ENCODE results near the gene ANKRD24. TPM values are rescaled to one million over a fixed set of nuclear protein-coding genes. Genes with fewer than 3 reads are reported as not detected.

The ANKRD24 gene
- total RNA-seq, 1 experiment from 2014 or later: 0.26 TPM

GRCh38 chr19:4172861-4173473 lies 9.5 kb upstream of the ANKRD24 start:
- in situ Hi-C loops (cut with HindIII; ENCODE audit: low pct_unique_long_range_greater_than_20kb, low sequenced_read_pairs): no loop called here
- Histone ChIP-seq H3K4me1 (ENCODE audit: control insufficient read depth, insufficient read depth, low read length) (peaks cover 4% of the 10 kb centered on the region), H3K36me3 (ENCODE audit: control insufficient read depth, insufficient read depth, low read length) (no peaks in the 10 kb centered on the region), H3K27ac (ENCODE audit: low read length) (no peak overlapping the region), H3K27me3 (ENCODE audit: control insufficient read depth, insufficient read depth, low read length) (no peaks in the 10 kb centered on the region), H3K4me3 (ENCODE audit: low read depth in 2 of 2, low read length in 2 of 2) (no peak overlapping the region), H3K9me3 (ENCODE audit: control insufficient read depth, insufficient read depth, low read depth, low read length) (no peaks in the 10 kb centered on the region)
- peak; percentile 85 for ATAC-seq
- no peak for DNase-seq (ENCODE audit: low read depth, low spot score)
- peak; percentile 99 for TF ChIP-seq REST (IDR thresholded peaks at IDR 0.05; ENCODE audit: insufficient read depth in 1 of 2, low read depth in 2 of 2, low read length in 1 of 2)
- TF ChIP-seq POLR2AphosphoS5 (IDR thresholded peaks at IDR 0.05; ENCODE audit: low read depth, low read length): no peak
- no TSS peak for BruUV-seq (replicated peaks)
- CTCF ChIA-PET: no interaction called here
- intact Hi-C loops (cut with micrococcal nuclease; ENCODE audit: unreplicated experiment): no loop called here
- POLR2A ChIA-PET: no interaction called here

DNA sequence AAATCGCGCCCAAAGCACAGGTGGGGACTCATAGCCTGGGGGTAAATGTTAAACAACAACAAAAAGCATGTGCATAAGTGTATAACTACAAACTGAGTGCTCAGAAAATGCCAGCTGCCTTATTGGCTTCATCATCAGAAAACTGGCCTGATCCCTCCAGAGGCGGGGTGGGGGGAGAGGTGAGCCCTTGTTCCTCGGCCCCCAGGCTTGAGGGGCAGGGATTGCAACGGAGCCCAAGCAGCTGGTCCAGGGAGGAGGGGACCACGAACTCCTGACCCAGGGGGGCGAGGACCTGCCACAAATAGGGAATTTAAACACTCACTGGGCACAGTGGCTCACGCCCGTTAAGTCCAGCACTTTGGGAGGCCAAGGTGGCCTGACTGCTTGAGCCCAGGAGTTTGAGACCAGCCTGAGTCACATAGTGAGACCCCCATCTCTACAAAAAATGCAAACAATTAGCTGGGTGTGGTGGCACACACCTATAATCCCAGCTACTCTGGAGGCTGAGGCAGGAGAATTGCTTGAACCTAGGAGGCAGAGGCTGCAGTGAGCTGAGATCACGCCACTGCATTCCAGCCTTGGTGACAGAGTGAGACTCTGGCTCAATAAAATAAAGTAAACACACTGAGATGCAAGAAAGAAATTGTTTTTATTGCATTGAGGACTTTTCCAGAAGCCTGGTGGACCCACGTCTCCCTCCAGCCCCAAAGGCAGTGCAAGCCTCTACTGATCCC lies 8.8 kb upstream of the ANKRD24 start:
- Histone ChIP-seq H3K4me3 (ENCODE audit: low read depth in 2 of 2, low read length in 2 of 2) (no peak overlapping the region), H3K9me3 (ENCODE audit: control insufficient read depth, insufficient read depth, low read depth, low read length) (no peaks in the 10 kb centered on the region), H3K27me3 (ENCODE audit: control insufficient read depth, insufficient read depth, low read length) (no peaks in the 10 kb centered on the region), H3K27ac (ENCODE audit: low read length) (no peak overlapping the region), H3K4me1 (ENCODE audit: control insufficient read depth, insufficient read depth, low read length) (peaks cover 4% of the 10 kb centered on the region), H3K36me3 (ENCODE audit: control insufficient read depth, insufficient read depth, low read length) (no peaks in the 10 kb centered on the region)
- no peak for TF ChIP-seq SIN3A (IDR thresholded peaks at IDR 0.05; ENCODE audit: borderline replicate concordance, insufficient read depth, low read depth, low read length)
- no peak for TF ChIP-seq POLR2AphosphoS5 (IDR thresholded peaks at IDR 0.05; ENCODE audit: low read depth, low read length)
- no peak for TF ChIP-seq TCF7L2 (IDR thresholded peaks at IDR 0.05; ENCODE audit: low read depth, low read length)
- no peak; a peak in 1 of 4 replicates for TF ChIP-seq REST (IDR thresholded peaks at IDR 0.05; ENCODE audit: insufficient read depth in 1 of 2, low read depth in 2 of 2, low read length in 1 of 2)
- TF ChIP-seq, protein P1, sequence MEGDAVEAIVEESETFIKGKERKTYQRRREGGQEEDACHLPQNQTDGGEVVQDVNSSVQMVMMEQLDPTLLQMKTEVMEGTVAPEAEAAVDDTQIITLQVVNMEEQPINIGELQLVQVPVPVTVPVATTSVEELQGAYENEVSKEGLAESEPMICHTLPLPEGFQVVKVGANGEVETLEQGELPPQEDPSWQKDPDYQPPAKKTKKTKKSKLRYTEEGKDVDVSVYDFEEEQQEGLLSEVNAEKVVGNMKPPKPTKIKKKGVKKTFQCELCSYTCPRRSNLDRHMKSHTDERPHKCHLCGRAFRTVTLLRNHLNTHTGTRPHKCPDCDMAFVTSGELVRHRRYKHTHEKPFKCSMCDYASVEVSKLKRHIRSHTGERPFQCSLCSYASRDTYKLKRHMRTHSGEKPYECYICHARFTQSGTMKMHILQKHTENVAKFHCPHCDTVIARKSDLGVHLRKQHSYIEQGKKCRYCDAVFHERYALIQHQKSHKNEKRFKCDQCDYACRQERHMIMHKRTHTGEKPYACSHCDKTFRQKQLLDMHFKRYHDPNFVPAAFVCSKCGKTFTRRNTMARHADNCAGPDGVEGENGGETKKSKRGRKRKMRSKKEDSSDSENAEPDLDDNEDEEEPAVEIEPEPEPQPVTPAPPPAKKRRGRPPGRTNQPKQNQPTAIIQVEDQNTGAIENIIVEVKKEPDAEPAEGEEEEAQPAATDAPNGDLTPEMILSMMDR (IDR thresholded peaks at IDR 0.05): no peak
- DNase-seq (ENCODE audit: low read depth, low spot score) (no peak), ATAC-seq (no peak)
- CTCF ChIA-PET: no interaction called here
- intact Hi-C loops (cut with micrococcal nuclease; ENCODE audit: unreplicated experiment) (no loop called here), in situ Hi-C loops (cut with HindIII; ENCODE audit: low pct_unique_long_range_greater_than_20kb, low sequenced_read_pairs) (no loop called here)
- POLR2A ChIA-PET: no interaction called here
- BruUV-seq (replicated peaks): no TSS peak
